ENCODE measurements around the gene TAB3.

TAB3 gene

GRCh38 chrX:30889147-30890140, at the start of gene TAB3:
Gene TAB3, minus strand, starts transcription at chrX:30889254. Its CDS starts 29,666 bp downstream, at chrX:30859588.
- ATAC-seq, result peak; percentile 95
- no peak for TF ChIP-seq TCF4 (CRISPR knock-in tag; IDR thresholded peaks at IDR 0.05; ENCODE audit: borderline replicate concordance)
- no peak for TF ChIP-seq ZNF565 (CRISPR knock-in tag; conservative IDR thresholded peaks at IDR 0.05; ENCODE audit: low read depth)
- no peak for TF ChIP-seq ESRRG (CRISPR knock-in tag; IDR thresholded peaks at IDR 0.05)
- TF ChIP-seq ZFP3 (CRISPR knock-in tag; IDR thresholded peaks at IDR 0.05), result no peak
- no peak for TF ChIP-seq TOX (CRISPR knock-in tag; IDR thresholded peaks at IDR 0.05; ENCODE audit: borderline replicate concordance)
- TF ChIP-seq CSRNP3 (CRISPR knock-in tag; IDR thresholded peaks at IDR 0.05), result no peak
- TF ChIP-seq PATZ1 (CRISPR knock-in tag; IDR thresholded peaks at IDR 0.05; ENCODE audit: borderline replicate concordance), result no peak
- no peak for TF ChIP-seq ZNF8 (CRISPR knock-in tag; IDR thresholded peaks at IDR 0.05)
- no peak for TF ChIP-seq BACH2 (CRISPR knock-in tag; IDR thresholded peaks at IDR 0.05; ENCODE audit: borderline replicate concordance)
- TF ChIP-seq CREB5 (CRISPR knock-in tag; IDR thresholded peaks at IDR 0.05; ENCODE audit: low read depth), result no peak
- TF ChIP-seq ZC3H10 (CRISPR knock-in tag; IDR thresholded peaks at IDR 0.05), result no peak
- TF ChIP-seq RARB (CRISPR knock-in tag; IDR thresholded peaks at IDR 0.05), result no peak
- no peak for TF ChIP-seq POU6F1 (CRISPR knock-in tag; IDR thresholded peaks at IDR 0.05; ENCODE audit: borderline replicate concordance, low read depth)
- TF ChIP-seq TSHZ2 (CRISPR knock-in tag; IDR thresholded peaks at IDR 0.05), result no peak

GRCh38 chrX:30938295-30938694, 49.2 kb upstream of the TAB3 start:
- ATAC-seq, result no peak
- TF ChIP-seq TOX (CRISPR knock-in tag; IDR thresholded peaks at IDR 0.05; ENCODE audit: borderline replicate concordance) (no peak), ZFP30 (CRISPR knock-in tag; IDR thresholded peaks at IDR 0.05) (no peak), GLIS3 (CRISPR knock-in tag; IDR thresholded peaks at IDR 0.05) (no peak), TSHZ2 (CRISPR knock-in tag; IDR thresholded peaks at IDR 0.05) (no peak), OSR1 (CRISPR knock-in tag; IDR thresholded peaks at IDR 0.05) (no peak), PATZ1 (CRISPR knock-in tag; IDR thresholded peaks at IDR 0.05; ENCODE audit: borderline replicate concordance) (no peak)

All from SK-N-SH treated with all-trans-retinoic acid at 6 μM for 48 hours (cell line).